IMR-90 (cell line): Measurements from ENCODE around the gene UNC13A. TPM values are rescaled to one million over a fixed set of nuclear protein-coding genes. Genes with fewer than 3 reads are reported as not detected.
"Not testable (repeated sequence)": the region's sequence is repeated elsewhere in the genome, so short reads cannot be mapped to it uniquely, and the experiment has no call there.

ENCODE experiments used
- ATAC-seq: fragments of 200-7000 bp; cut with Tn5 transposase; 2 replicates; pipeline ENCODE4 v1.9.1; 2020; ENCODE audit warnings: low read depth, mild to moderate bottlenecking, moderate library complexity
- BruUV-seq: library from RNA; stranded (reverse); fragments of 400-500 nt; replicated peaks from 2 replicates; lab custom pipeline; 2021; lab: Mats Ljungman, UMichigan
- CTCF ChIA-PET: fragments of 300-600 bp; formaldehyde crosslinking; extraction: SDS; loops from one replicate; lab custom pipeline; 2021; ENCODE audit warnings: antibody characterized with exemption; lab: Yijun Ruan, JAX
- POLR2A ChIA-PET: fragments of 300-600 bp; sonication (Branson Sonifier 250); formaldehyde crosslinking; loops from one replicate; lab custom pipeline; 2022; ENCODE audit warnings: antibody characterized with exemption; ENCODE audit not compliant: unreplicated experiment; lab: Charles Lee
- DNase-seq: peaks from one replicate; pipeline ENCODE4 v3.0.0; 2013
- H2AFZ ChIP-seq: replicated peaks from 2 replicates; pipeline ENCODE3; 2013; ENCODE audit warnings: low read length, mild to moderate bottlenecking; ENCODE audit not compliant: poor library complexity
- H2AK5ac ChIP-seq: 2 replicates; pipeline ENCODE4 v1.6.1; 2013; ENCODE audit warnings: low read depth, low read length, inconsistent platforms
- H2AK9ac ChIP-seq: replicated peaks from 2 replicates; pipeline ENCODE3; 2013; ENCODE audit warnings: mild to moderate bottlenecking, low read depth, low read length, moderate library complexity; ENCODE audit not compliant: poor library complexity
- H2BK120ac ChIP-seq: 2 replicates; pipeline ENCODE4 v1.6.1; 2013; ENCODE audit warnings: low read depth, low read length, inconsistent platforms
- H2BK15ac ChIP-seq: 3 replicates; pipeline ENCODE4 v1.6.1; 2013; ENCODE audit warnings: low read depth, low read length, inconsistent platforms
- H2BK20ac ChIP-seq: 2 replicates; pipeline ENCODE4 v1.6.1; 2013; ENCODE audit warnings: low read depth, mild to moderate bottlenecking, inconsistent platforms, low read length, moderate library complexity
- H2BK5ac ChIP-seq: 2 replicates; pipeline ENCODE4 v1.6.1; 2013; ENCODE audit warnings: mild to moderate bottlenecking, low read depth, low read length, inconsistent platforms; ENCODE audit not compliant: poor library complexity, severe bottlenecking
- H3K14ac ChIP-seq: replicated peaks from 2 replicates; pipeline ENCODE4 v1.6.1; 2013; ENCODE audit warnings: low read depth, low read length, inconsistent platforms
- H3K18ac ChIP-seq: 2 replicates; pipeline ENCODE4 v1.6.1; 2013; ENCODE audit warnings: low read depth, low read length, control low read depth
- H3K23ac ChIP-seq: 2 replicates; pipeline ENCODE4 v1.6.1; 2013; ENCODE audit warnings: low read depth, low read length, inconsistent platforms
- H3K27ac ChIP-seq: 2 replicates; pipeline ENCODE4 v1.5.1; 2013; ENCODE audit warnings: mild to moderate bottlenecking, control low read depth, low read length; ENCODE audit not compliant: insufficient read depth
- H3K27me3 ChIP-seq: 2 replicates; pipeline ENCODE4 v1.6.1; 2013; ENCODE audit warnings: low read length; ENCODE audit not compliant: control insufficient read depth, insufficient read depth
- H3K36me3 ChIP-seq: 2 replicates; pipeline ENCODE4 v1.6.1; 2013; ENCODE audit warnings: low read length, mixed read lengths; ENCODE audit not compliant: control insufficient read depth, insufficient read depth
- H3K4ac ChIP-seq: 2 replicates; pipeline ENCODE4 v1.6.1; 2013; ENCODE audit warnings: low read depth, low read length, inconsistent platforms
- H3K4me1 ChIP-seq: 2 replicates; pipeline ENCODE4 v1.6.1; 2013; ENCODE audit warnings: low read length, mixed read lengths; ENCODE audit not compliant: control insufficient read depth, insufficient read depth
- H3K4me2 ChIP-seq: 2 replicates; pipeline ENCODE4 v1.6.1; 2013; ENCODE audit warnings: low read depth, mild to moderate bottlenecking, control low read depth, low read length, moderate library complexity
- H3K4me3 ChIP-seq: 2 replicates; pipeline ENCODE4 v1.5.1; 2013; ENCODE audit warnings: low read depth, mild to moderate bottlenecking, control low read depth, low read length, moderate library complexity; ENCODE audit not compliant: insufficient read depth
- H3K56ac ChIP-seq: 2 replicates; pipeline ENCODE4 v1.6.1; 2013; ENCODE audit warnings: low read length, inconsistent platforms; ENCODE audit not compliant: insufficient read depth; ENCODE audit errors: extremely low read depth
- H3K79me1 ChIP-seq, 2 experiments: 2 replicates each; pipeline ENCODE4 v1.6.1; 2013; ENCODE audit warnings: low read length in 2 of 2, inconsistent platforms in 1 of 2, low read depth in 1 of 2
- H3K9ac ChIP-seq: 2 replicates; pipeline ENCODE4 v1.6.1; 2013; ENCODE audit warnings: low read depth, low read length, control low read depth
- H3K9me1 ChIP-seq: 2 replicates; pipeline ENCODE4 v1.6.1; 2013; ENCODE audit warnings: low read length, inconsistent platforms; ENCODE audit not compliant: insufficient read depth
- H3K9me3 ChIP-seq: 2 replicates; pipeline ENCODE4 v1.6.1; 2013; ENCODE audit warnings: low read length; ENCODE audit not compliant: control insufficient read depth, insufficient read depth
- H4K20me1 ChIP-seq: 2 replicates; pipeline ENCODE4 v1.6.1; 2013; ENCODE audit warnings: low read length, inconsistent platforms; ENCODE audit not compliant: insufficient read depth
- H4K5ac ChIP-seq: 2 replicates; pipeline ENCODE4 v1.6.1; 2013; ENCODE audit warnings: mild to moderate bottlenecking, low read depth, low read length, control low read depth
- H4K8ac ChIP-seq, 2 experiments: 2 replicates each; pipeline ENCODE4 v1.6.1; 2013; ENCODE audit warnings: low read depth in 2 of 2, low read length in 2 of 2, control low read depth in 1 of 2, inconsistent platforms in 1 of 2
- H4K91ac ChIP-seq: 2 replicates; pipeline ENCODE4 v1.6.1; 2013; ENCODE audit warnings: low read depth, low read length, inconsistent platforms; ENCODE audit not compliant: insufficient read depth
- WGBS, 2 experiments: methylation state at CpG; one replicate each; pipeline versions ENCODE4 v1.1.5 to v1.1.7; 2013; ENCODE audit warnings: missing lambda C conversion rate in 2 of 2; ENCODE audit not compliant: insufficient read length in 1 of 2; ENCODE audit errors: extremely low coverage in 2 of 2; 5-methylcytosine and 5-hydroxymethylcytosine counted together
- dilution Hi-C: fragments of 300-500 bp; cut with HindIII; formaldehyde crosslinking; loops from one replicate; pipeline ENCODE4 v1.14.3; 2018; ENCODE audit warnings: low sequenced_read_pairs; ENCODE audit not compliant: unreplicated experiment
- in situ Hi-C: fragments of 300-500 bp; cut with MboI; formaldehyde crosslinking; loops from 3 replicates; pipeline ENCODE4 v1.14.3; 2019; ENCODE audit warnings: low sequenced_read_pairs, inconsistent platforms, mixed read lengths
- intact Hi-C: fragments of 100-400 bp; cut with micrococcal nuclease; formaldehyde crosslinking; loops from 2 replicates; pipeline ENCODE4 v1.10.0; 2022
- polyA plus RNA-seq, 3 experiments: library from polyadenylated mRNA; depleted of rRNA; stranded (reverse); fragments of >200 nt; gene quantifications; 2 replicates each; pipeline ENCODE4 v1.2.3, GENCODE V29; 2012; ENCODE audit warnings: low replicate concordance in 1 of 3
- total RNA-seq: library from RNA; depleted of rRNA; stranded (reverse); fragments of >200 nt; gene quantifications from 2 replicates; pipeline ENCODE4 v1.2.3, GENCODE V29; 2012
- TF ChIP-seq, protein P1 (sequence below): fragments of 150-350 bp; IDR thresholded peaks from 2 replicates; pipeline ENCODE4 v1.6.1; 2017; ENCODE audit warnings: mild to moderate bottlenecking, antibody characterized with exemption, low read length, low read depth
- TF ChIP-seq, protein P2 (sequence below): conservative IDR thresholded peaks from 2 replicates; pipeline ENCODE4 v1.5.1; 2012; ENCODE audit warnings: mild to moderate bottlenecking, low read depth, low read length, improper control_type of control experiment

The UNC13A gene
- total and polyA plus RNA-seq, 2 of the 4 experiments (the other 2 are of a cell fraction) = 0.18 to 0.22 TPM

DNA sequence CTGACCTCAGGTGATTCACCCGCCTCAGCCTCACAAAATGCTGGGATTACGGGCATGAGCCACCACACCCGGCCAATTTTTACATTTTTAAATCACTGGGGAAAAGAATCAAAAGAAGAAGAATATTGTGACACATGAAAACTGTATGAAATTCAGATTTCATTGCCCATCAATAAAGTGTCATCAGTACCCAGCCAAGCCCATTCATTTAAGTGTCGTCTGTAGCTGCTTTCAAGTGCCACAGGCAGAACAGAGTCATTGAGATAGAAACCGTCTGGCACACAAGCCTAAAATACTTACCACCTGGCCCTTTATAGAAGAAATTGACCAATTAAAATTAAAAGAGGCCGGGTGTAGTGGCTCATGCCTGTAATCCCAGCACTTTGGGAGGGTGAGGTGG is 117.4 kb downstream of the UNC13A start:
- Histone ChIP-seq H3K9me3 (no peaks in the 10 kb centered on the region), H3K56ac (no peak overlapping the region), H3K4ac (no peak overlapping the region), H3K4me2 (no peak overlapping the region), H2AK9ac (no peak overlapping the region), H4K20me1 (peaks cover 7% of the 10 kb centered on the region; the same call in 1 of the 2 replicates), H4K8ac (no peak overlapping the region), H4K91ac (no peak overlapping the region), H2AFZ (no peak overlapping the region), H3K9ac (no peak overlapping the region), H3K4me1 (peaks cover under 1% of the 10 kb centered on the region), H2BK20ac (no peak overlapping the region), H3K4me3 (no peak overlapping the region), H3K14ac (no peak overlapping the region), H3K36me3 (peaks cover 40% of the 10 kb centered on the region), H2BK5ac (no peak overlapping the region), H3K79me1 (peaks cover 9 to 12% of the 10 kb centered on the region in 2 experiments), H3K9me1 (no peaks in the 10 kb centered on the region), H3K18ac (no peak overlapping the region), H3K27me3 (no peaks in the 10 kb centered on the region), H3K27ac (no peak overlapping the region), H4K5ac (no peak overlapping the region), H2AK5ac (no peak overlapping the region), H2BK120ac (no peak overlapping the region), H2BK15ac (no peak overlapping the region), H3K23ac (no peak overlapping the region)
- dilution Hi-C loops (no loop called here), in situ Hi-C loops (no loop called here), intact Hi-C loops (no loop called here)
- no peak for DNase-seq
- POLR2A ChIA-PET = interaction anchor here (0.6 kb wide), 1 partner anchor 213 kb away, joined by 5 read pairs; no protein-coding TSS in a partner anchor
- no TSS peak for BruUV-seq
- TF ChIP-seq, protein P1, sequence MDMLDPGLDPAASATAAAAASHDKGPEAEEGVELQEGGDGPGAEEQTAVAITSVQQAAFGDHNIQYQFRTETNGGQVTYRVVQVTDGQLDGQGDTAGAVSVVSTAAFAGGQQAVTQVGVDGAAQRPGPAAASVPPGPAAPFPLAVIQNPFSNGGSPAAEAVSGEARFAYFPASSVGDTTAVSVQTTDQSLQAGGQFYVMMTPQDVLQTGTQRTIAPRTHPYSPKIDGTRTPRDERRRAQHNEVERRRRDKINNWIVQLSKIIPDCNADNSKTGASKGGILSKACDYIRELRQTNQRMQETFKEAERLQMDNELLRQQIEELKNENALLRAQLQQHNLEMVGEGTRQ = no peak
- TF ChIP-seq, protein P2, sequence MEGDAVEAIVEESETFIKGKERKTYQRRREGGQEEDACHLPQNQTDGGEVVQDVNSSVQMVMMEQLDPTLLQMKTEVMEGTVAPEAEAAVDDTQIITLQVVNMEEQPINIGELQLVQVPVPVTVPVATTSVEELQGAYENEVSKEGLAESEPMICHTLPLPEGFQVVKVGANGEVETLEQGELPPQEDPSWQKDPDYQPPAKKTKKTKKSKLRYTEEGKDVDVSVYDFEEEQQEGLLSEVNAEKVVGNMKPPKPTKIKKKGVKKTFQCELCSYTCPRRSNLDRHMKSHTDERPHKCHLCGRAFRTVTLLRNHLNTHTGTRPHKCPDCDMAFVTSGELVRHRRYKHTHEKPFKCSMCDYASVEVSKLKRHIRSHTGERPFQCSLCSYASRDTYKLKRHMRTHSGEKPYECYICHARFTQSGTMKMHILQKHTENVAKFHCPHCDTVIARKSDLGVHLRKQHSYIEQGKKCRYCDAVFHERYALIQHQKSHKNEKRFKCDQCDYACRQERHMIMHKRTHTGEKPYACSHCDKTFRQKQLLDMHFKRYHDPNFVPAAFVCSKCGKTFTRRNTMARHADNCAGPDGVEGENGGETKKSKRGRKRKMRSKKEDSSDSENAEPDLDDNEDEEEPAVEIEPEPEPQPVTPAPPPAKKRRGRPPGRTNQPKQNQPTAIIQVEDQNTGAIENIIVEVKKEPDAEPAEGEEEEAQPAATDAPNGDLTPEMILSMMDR = no peak
- no peak for ATAC-seq
- WGBS, 2 experiments = no CpG with 5 or more reads among the region's 6 CpGs
- CTCF ChIA-PET = no interaction called here

DNA sequence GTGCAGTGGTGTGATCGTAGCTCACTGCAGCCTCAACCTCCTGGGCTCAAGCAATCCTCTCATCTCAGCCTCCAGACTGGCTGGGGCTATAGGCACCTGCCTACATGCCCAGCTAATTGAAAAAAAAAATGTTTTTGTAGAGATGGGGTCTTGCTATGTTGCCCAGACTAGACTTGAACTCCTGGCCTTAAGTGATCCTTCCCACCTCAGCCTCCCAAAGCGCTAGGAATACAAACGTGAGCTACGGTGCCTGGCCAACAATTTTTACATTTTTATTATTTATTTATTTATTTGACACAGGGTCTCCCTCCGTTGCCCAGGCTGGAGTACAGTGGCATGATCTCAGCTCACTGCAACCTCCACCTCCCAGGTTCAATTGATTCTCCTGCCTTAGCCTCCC is 117.9 kb downstream of the UNC13A start:
- H3K14ac ChIP-seq, H2BK20ac ChIP-seq, H3K9me1 ChIP-seq, H2AK5ac ChIP-seq, H3K27me3 ChIP-seq, H3K4me3 ChIP-seq, ATAC-seq, dilution Hi-C loops, CTCF ChIA-PET, H4K20me1 ChIP-seq, H3K4me2 ChIP-seq, H2BK15ac ChIP-seq, H3K23ac ChIP-seq, H3K9ac ChIP-seq, in situ Hi-C loops, H2BK5ac ChIP-seq, DNase-seq, H3K27ac ChIP-seq, H3K4me1 ChIP-seq, H3K18ac ChIP-seq, H2AFZ ChIP-seq, H3K4ac ChIP-seq, H4K91ac ChIP-seq, H2BK120ac ChIP-seq, H2AK9ac ChIP-seq, BruUV-seq, H4K5ac ChIP-seq, intact Hi-C loops, H4K8ac ChIP-seq, H3K56ac ChIP-seq, H3K9me3 ChIP-seq: not testable (repeated sequence)
- Histone ChIP-seq H3K79me1 (peaks cover 7 to 14% of the 10 kb centered on the region in 2 experiments), H3K36me3 (peaks cover 43% of the 10 kb centered on the region)
- POLR2A ChIA-PET = interaction anchor here (0.6 kb wide), 1 partner anchor 212 kb away, joined by 5 read pairs; no protein-coding TSS in a partner anchor
- WGBS, 2 experiments = no CpG with 5 or more reads among the region's 5 CpGs
